Smooth muscle cell (in vitro differentiated cells): ENCODE measurements around the gene RNF214. TPM values are rescaled to one million over a fixed set of nuclear protein-coding genes. Genes with fewer than 3 reads are reported as not detected.
"Not testable (repeated sequence)": the region's sequence is repeated elsewhere in the genome, so short reads cannot be mapped to it uniquely, and the experiment has no call there.

Source experiments
- DNase-seq: peaks from one replicate; lab custom pipeline; 2025; ENCODE audit not compliant: unreplicated experiment; lab: John Stamatoyannopoulos, UW
- H2AFZ ChIP-seq: fragments of 200-600 bp; sonication (generic); 2 replicates; pipeline ENCODE4 v1.6.0; 2016; ENCODE audit warnings: antibody characterized with exemption, low read depth, mild to moderate bottlenecking
- H3F3A ChIP-seq: fragments of 200-600 bp; sonication (generic); 2 replicates; pipeline ENCODE4 v1.6.0; 2017; ENCODE audit warnings: antibody characterized with exemption, low read depth
- H3K27ac ChIP-seq: fragments of 200-600 bp; sonication (generic); 2 replicates; pipeline ENCODE4 v1.5.1; 2016; ENCODE audit warnings: low read depth, mild to moderate bottlenecking
- H3K27me3 ChIP-seq: fragments of 200-600 bp; sonication (generic); 2 replicates; pipeline ENCODE4 v1.6.1; 2016; ENCODE audit warnings: low read depth, mild to moderate bottlenecking
- H3K36me3 ChIP-seq: fragments of 200-600 bp; sonication (generic); 2 replicates; pipeline ENCODE4 v1.5.1; 2016; ENCODE audit warnings: low read depth
- H3K4me1 ChIP-seq: fragments of 200-600 bp; sonication (generic); 2 replicates; pipeline ENCODE4 v1.5.1; 2016; ENCODE audit warnings: low read depth
- H3K4me2 ChIP-seq: fragments of 200-600 bp; sonication (generic); 2 replicates; pipeline ENCODE4 v1.6.0; 2016; ENCODE audit warnings: mild to moderate bottlenecking
- H3K4me3 ChIP-seq: fragments of 200-600 bp; sonication (generic); 2 replicates; pipeline ENCODE4 v1.5.1; 2016; ENCODE audit warnings: mild to moderate bottlenecking
- H3K79me2 ChIP-seq: fragments of 200-600 bp; sonication (generic); 2 replicates; pipeline ENCODE4 v1.6.0; 2016; ENCODE audit warnings: low read depth, mild to moderate bottlenecking
- H3K9ac ChIP-seq: fragments of 200-600 bp; sonication (generic); 2 replicates; pipeline ENCODE4 v1.6.0; 2016; ENCODE audit warnings: low read depth
- H3K9me3 ChIP-seq: fragments of 200-600 bp; sonication (generic); replicated peaks from 2 replicates; pipeline ENCODE4 v1.5.1; 2016; ENCODE audit warnings: low read depth
- H4K20me1 ChIP-seq: fragments of 200-600 bp; sonication (generic); 2 replicates; pipeline ENCODE4 v1.6.0; 2016; ENCODE audit warnings: low read depth
- CTCF ChIP-seq: fragments of 200-600 bp; sonication (generic); IDR thresholded peaks from 2 replicates; pipeline ENCODE4 v1.5.1; 2017; ENCODE audit warnings: borderline replicate concordance, mild to moderate bottlenecking, antibody characterized with exemption; ENCODE audit not compliant: insufficient read depth, poor library complexity, severe bottlenecking
- WGBS: methylation state at CpG from one replicate; pipeline ENCODE4 v1.1.7; 2016; ENCODE audit warnings: low lambda C conversion rate; 5-methylcytosine and 5-hydroxymethylcytosine counted together
- polyA plus RNA-seq: library from polyadenylated mRNA; unstranded; fragments of >200 nt; fragmentation: Nextera tagmentation; extraction: Ambion mirVana; gene quantifications from 2 replicates; pipeline ENCODE4 v1.2.1, GENCODE V29; 2016
- total RNA-seq: library from RNA; depleted of rRNA; stranded (reverse); fragments of >200 nt; gene quantifications from 2 replicates; pipeline ENCODE4 v1.2.3, GENCODE V29; 2014

The RNF214 gene
- total and polyA plus RNA-seq, 2 experiments from 2014 or later, result 10.9 to 15.8 TPM

GRCh38 chr11:117271208-117271607 lies 38.7 kb downstream of the RNF214 start:
- H3K4me3 ChIP-seq, result no peak overlapping the region
- no peak overlapping the region for H3K27ac ChIP-seq
- H3F3A ChIP-seq, result peaks cover 3% of the 10 kb centered on the region
- H3K9ac ChIP-seq, result no peak overlapping the region
- no peak for TF ChIP-seq CTCF
- H3K9me3 ChIP-seq, result no peaks in the 10 kb centered on the region
- no peak for DNase-seq
- WGBS, result 78% methylated on average over 4 of the region's 4 CpGs
- H3K79me2 ChIP-seq, result no peaks in the 10 kb centered on the region
- no peak overlapping the region for H2AFZ ChIP-seq
- no peaks in the 10 kb centered on the region for H4K20me1 ChIP-seq
- H3K4me1 ChIP-seq, result no peaks in the 10 kb centered on the region
- H3K36me3 ChIP-seq, result no peaks in the 10 kb centered on the region
- H3K4me2 ChIP-seq, result no peak overlapping the region
- H3K27me3 ChIP-seq, result no peaks in the 10 kb centered on the region

- H3K9me3 ChIP-seq, H4K20me1 ChIP-seq, DNase-seq, H3K4me2 ChIP-seq, H3F3A ChIP-seq, H3K27ac ChIP-seq, H3K9ac ChIP-seq, H3K79me2 ChIP-seq, H3K36me3 ChIP-seq, H2AFZ ChIP-seq, H3K4me1 ChIP-seq, H3K4me3 ChIP-seq, H3K27me3 ChIP-seq: not testable (repeated sequence)
- WGBS, result 97% methylated on average over 5 of the region's 5 CpGs
These were observed 39.7 kb downstream of the RNF214 start for GRCh38 chr11:117272175-117272574.

- WGBS, result 34% methylated on average over 9 of the region's 9 CpGs
- H3K4me3 ChIP-seq, result no peak overlapping the region
- no peaks in the 10 kb centered on the region for H3K36me3 ChIP-seq
- H3F3A ChIP-seq, result peaks cover 10% of the 10 kb centered on the region
- H3K9ac ChIP-seq, result no peak overlapping the region
- H3K79me2 ChIP-seq, result no peaks in the 10 kb centered on the region
- TF ChIP-seq CTCF, result no peak
- peak overlapping the region; percentile 56 for H3K4me2 ChIP-seq
- no peak overlapping the region for H2AFZ ChIP-seq
- H3K4me1 ChIP-seq, result peaks cover 5% of the 10 kb centered on the region
- no peaks in the 10 kb centered on the region for H4K20me1 ChIP-seq
- no peaks in the 10 kb centered on the region for H3K9me3 ChIP-seq
- DNase-seq, result no peak
- peak overlapping the region; percentile 74 for H3K27ac ChIP-seq
- no peaks in the 10 kb centered on the region for H3K27me3 ChIP-seq
These were observed 41.2 kb downstream of the RNF214 start for GRCh38 chr11:117273550-117274289.

GRCh38 chr11:117278347-117278746 lies 45.9 kb downstream of the RNF214 start:
- Histone ChIP-seq H3K27me3 (no peaks in the 10 kb centered on the region), H3K27ac (peak overlapping the region; percentile 39), H3F3A (peaks cover 16% of the 10 kb centered on the region), H3K4me1 (peaks cover 12% of the 10 kb centered on the region), H3K9me3 (no peaks in the 10 kb centered on the region), H3K9ac (no peak overlapping the region), H3K79me2 (no peaks in the 10 kb centered on the region), H4K20me1 (no peaks in the 10 kb centered on the region), H3K4me3 (no peak overlapping the region), H3K4me2 (peak overlapping the region; percentile 37), H3K36me3 (no peaks in the 10 kb centered on the region), H2AFZ (no peak overlapping the region)
- DNase-seq, result no peak
- no peak for TF ChIP-seq CTCF
- 56% methylated on average over 2 of the region's 2 CpGs for WGBS
